Lung (tissue), 12 donors: ENCODE data around the gene POLD2. TPM values are rescaled to one million over a fixed set of nuclear protein-coding genes. Genes with fewer than 3 reads are reported as not detected.
A peak's percentile ranks its signal among the peaks of the same experiment; 100 is the strongest.

Experiments used
- ATAC-seq: fragments of 200-7000 bp; cut with Tn5 transposase; one replicate; pipeline ENCODE4 v1.9.1; 2020; ENCODE audit warnings: moderate number of reproducible peaks; ENCODE audit not compliant: insufficient read depth, low FRiP score
- DNase-seq, 3 donors: peaks; one replicate each; pipeline ENCODE4 v3.0.0-alpha.2; 2013 to 2017
- H3K27ac ChIP-seq, 2 donors: one replicate each; pipeline ENCODE4 v1.5.1; 2013; ENCODE audit warnings: mild to moderate bottlenecking in 2 of 2, moderate library complexity in 2 of 2, control low read depth in 1 of 2, inconsistent platforms in 1 of 2, low read depth in 1 of 2, low read length in 1 of 2
- H3K27me3 ChIP-seq, 3 donors: one replicate each; pipeline ENCODE4 v1.5.1; 2013; ENCODE audit warnings: low read length in 2 of 3; ENCODE audit not compliant: control insufficient read depth in 3 of 3, insufficient read depth in 3 of 3
- H3K36me3 ChIP-seq, 4 donors: one replicate each; pipeline ENCODE4 v1.5.1; 2013; ENCODE audit warnings: low read length in 4 of 4, mild to moderate bottlenecking in 1 of 4, moderate library complexity in 1 of 4; ENCODE audit not compliant: control insufficient read depth in 4 of 4, insufficient read depth in 4 of 4
- H3K4me1 ChIP-seq, 5 donors: one replicate each; pipeline ENCODE4 v1.5.1; 2013; ENCODE audit warnings: low read length in 5 of 5, mild to moderate bottlenecking in 2 of 5, moderate library complexity in 1 of 5; ENCODE audit not compliant: control insufficient read depth in 5 of 5, insufficient read depth in 5 of 5
- H3K4me3 ChIP-seq: one replicate; pipeline ENCODE4 v1.5.1; 2013; ENCODE audit warnings: mild to moderate bottlenecking, control low read depth, moderate library complexity
- H3K9ac ChIP-seq, 2 donors: one replicate each; pipeline ENCODE4 v1.5.1; 2013; ENCODE audit warnings: low read length in 2 of 2, control low read depth in 1 of 2; ENCODE audit not compliant: insufficient read depth in 1 of 2
- H3K9me3 ChIP-seq, 4 donors: one replicate each; pipeline ENCODE4 v1.5.1; 2013; ENCODE audit warnings: low read length in 3 of 4, mild to moderate bottlenecking in 1 of 4, moderate library complexity in 1 of 4; ENCODE audit not compliant: control insufficient read depth in 4 of 4, insufficient read depth in 3 of 4
- WGBS, 2 donors: extraction: QIAGEN DNeasy Blood & Tissue Kit; methylation state at CpG; one replicate each; pipeline ENCODE4 v1.1.7; 2013; 5-methylcytosine and 5-hydroxymethylcytosine counted together
- polyA plus RNA-seq, 2 donors: library from polyadenylated mRNA; stranded (reverse); fragments of 200-250 nt; gene quantifications; one replicate each; pipeline ENCODE4 v1.2.1, GENCODE V29; 2013
- total RNA-seq, 2 donors: library from RNA; depleted of rRNA in 1 of 2; stranded (reverse); fragments of >200 nt in 1 of 2; gene quantifications; one replicate each; pipeline ENCODE4 v1.2.1, GENCODE V29; 2014 to 2021
- TF ChIP-seq, protein P1 (sequence below): IDR thresholded peaks from 2 replicates; pipeline ENCODE4 v1.5.1; 2012; ENCODE audit warnings: mild to moderate bottlenecking; ENCODE audit errors: control extremely low read depth, extremely low read depth
- donor health status: control.
- donor health status: control.
- donor health status: Bipolar disorder and iron deficiency.
- donor health status: healthy.
- donor health status: DM: yes; HTN: yes; CAD: no.

POLD2 gene
- total and polyA plus RNA-seq, 4 donors, result 48.8 to 90.7 (median 71.3) TPM

DNA sequence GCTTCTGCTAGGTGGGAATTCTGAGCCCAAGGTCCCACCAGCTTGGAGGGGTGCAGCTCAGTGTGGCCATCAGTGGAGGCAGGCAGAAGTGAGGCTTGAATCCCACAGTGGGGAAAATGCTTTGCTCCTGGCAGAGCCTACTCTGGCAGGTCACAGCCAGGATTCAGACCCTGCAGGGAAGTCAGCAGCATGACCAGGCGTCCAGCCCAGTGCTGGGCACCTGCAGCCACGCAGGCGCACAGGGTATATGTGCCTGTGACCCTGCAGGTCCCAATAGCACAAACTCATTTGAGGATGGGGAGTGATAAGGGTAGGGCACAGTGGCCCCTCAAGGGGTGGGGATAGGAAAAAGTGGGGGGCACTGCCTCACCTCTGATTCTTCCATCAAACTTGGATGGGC is 27.6 kb downstream of the POLD2 start:
- 91 to 97% methylated on average over 3 of the region's 3 CpGs for WGBS, 2 donors
- H3K27ac ChIP-seq, result no peak overlapping the region
- no peaks in the 10 kb centered on the region for H3K36me3 ChIP-seq
- H3K9me3 ChIP-seq, result no peaks in the 10 kb centered on the region
- no peak overlapping the region for H3K4me3 ChIP-seq
- DNase-seq (no peak), ATAC-seq (no peak)
- no peaks in the 10 kb centered on the region for H3K27me3 ChIP-seq
- no peak overlapping the region for H3K9ac ChIP-seq
- peaks cover 0 to 15% (median 0%) of the 10 kb centered on the region in 5 donors for H3K4me1 ChIP-seq
- TF ChIP-seq, protein P1, sequence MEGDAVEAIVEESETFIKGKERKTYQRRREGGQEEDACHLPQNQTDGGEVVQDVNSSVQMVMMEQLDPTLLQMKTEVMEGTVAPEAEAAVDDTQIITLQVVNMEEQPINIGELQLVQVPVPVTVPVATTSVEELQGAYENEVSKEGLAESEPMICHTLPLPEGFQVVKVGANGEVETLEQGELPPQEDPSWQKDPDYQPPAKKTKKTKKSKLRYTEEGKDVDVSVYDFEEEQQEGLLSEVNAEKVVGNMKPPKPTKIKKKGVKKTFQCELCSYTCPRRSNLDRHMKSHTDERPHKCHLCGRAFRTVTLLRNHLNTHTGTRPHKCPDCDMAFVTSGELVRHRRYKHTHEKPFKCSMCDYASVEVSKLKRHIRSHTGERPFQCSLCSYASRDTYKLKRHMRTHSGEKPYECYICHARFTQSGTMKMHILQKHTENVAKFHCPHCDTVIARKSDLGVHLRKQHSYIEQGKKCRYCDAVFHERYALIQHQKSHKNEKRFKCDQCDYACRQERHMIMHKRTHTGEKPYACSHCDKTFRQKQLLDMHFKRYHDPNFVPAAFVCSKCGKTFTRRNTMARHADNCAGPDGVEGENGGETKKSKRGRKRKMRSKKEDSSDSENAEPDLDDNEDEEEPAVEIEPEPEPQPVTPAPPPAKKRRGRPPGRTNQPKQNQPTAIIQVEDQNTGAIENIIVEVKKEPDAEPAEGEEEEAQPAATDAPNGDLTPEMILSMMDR, result no peak

DNA sequence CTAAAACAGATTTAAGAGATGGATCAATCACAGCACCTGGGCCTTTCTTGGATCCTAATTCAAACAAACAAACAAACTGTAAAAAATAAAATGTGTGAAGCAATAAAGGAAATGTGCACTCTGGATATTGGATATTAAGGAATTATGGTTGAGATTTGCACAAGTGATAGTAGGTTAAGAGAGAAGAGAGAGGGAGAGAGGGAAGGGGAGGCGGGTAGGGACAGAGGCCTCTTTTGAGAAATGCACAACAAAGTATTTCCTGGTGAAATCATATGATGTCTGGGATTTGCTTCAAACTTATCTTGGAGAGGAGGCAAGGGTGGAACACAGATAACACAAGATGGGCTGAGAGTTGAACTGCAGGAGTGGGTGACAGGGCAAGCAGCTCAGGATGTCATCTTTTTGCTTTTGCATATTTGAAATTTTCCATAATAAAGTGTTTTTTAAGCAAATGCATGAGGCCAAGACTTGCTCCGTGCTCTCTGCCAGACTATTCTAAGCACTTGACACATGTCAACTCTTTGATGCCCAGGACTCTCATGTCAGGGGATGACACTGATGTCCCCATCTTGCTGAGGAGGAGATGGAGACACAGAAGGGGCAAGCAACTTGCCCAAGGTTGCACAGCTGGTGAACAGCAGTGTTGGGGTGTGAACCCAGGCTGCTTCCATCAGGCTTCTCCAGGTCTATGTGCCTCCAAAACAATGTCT is 28.3 kb downstream of the POLD2 start:
- H3K27me3 ChIP-seq, result no peaks in the 10 kb centered on the region
- H3K36me3 ChIP-seq, result no peaks in the 10 kb centered on the region
- TF ChIP-seq, protein P1, result no peak
- H3K9me3 ChIP-seq, result no peaks in the 10 kb centered on the region
- DNase-seq, result peak in 1 of 3 donors; percentile 38
- no peak overlapping the region for H3K27ac ChIP-seq
- H3K4me3 ChIP-seq, result no peak overlapping the region
- ATAC-seq, result no peak
- 74 to 92% methylated on average over 2 of the region's 2 CpGs for WGBS, 2 donors
- H3K9ac ChIP-seq, result no peak overlapping the region
- H3K4me1 ChIP-seq, result peaks cover 0 to 13% (median 0%) of the 10 kb centered on the region in 5 donors

DNA sequence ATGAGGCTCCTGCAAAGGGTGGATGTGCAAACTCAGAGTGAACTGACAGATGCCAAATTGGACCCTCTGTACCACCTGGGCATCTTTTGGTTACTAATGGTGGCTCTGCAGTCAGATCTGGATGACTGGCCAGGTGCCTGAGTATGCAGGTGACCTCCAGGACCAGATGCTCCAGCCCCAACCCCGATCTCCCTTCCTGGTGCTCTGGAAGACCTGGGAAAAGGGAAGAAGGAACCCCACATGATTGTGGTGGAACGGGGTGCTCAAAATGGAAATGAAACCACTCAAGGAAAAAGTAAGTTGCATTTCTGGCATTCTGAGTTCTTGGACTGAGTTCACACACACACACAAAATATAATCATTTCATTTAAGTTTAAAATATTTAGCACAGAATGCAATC is 29.0 kb downstream of the POLD2 start:
- 55 to 69% methylated on average over 2 of the region's 2 CpGs for WGBS, 2 donors

More for the DNA sequence above, 29.0 kb downstream of the POLD2 start:
- ATAC-seq (no peak), DNase-seq (no peak)
- no peaks in the 10 kb centered on the region for H3K27me3 ChIP-seq
- H3K27ac ChIP-seq, result peak overlapping the region in 1 of 2 donors; percentile 17
- H3K4me1 ChIP-seq, result peaks cover 0 to 13% (median 0%) of the 10 kb centered on the region in 5 donors
- H3K9ac ChIP-seq, result no peak overlapping the region
- no peaks in the 10 kb centered on the region for H3K9me3 ChIP-seq
- no peak overlapping the region for H3K4me3 ChIP-seq
- TF ChIP-seq, protein P1, result no peak
- no peaks in the 10 kb centered on the region for H3K36me3 ChIP-seq
